KMS-11 (cell line): ENCODE measurements around the gene RPRML.
"Not testable (repeated sequence)": the region's sequence is repeated elsewhere in the genome, so short reads cannot be mapped to it uniquely, and the experiment has no call there.

Experiments
- H2AFZ ChIP-seq: fragments of 200-600 bp; sonication (generic); 2 replicates; pipeline ENCODE4 v1.6.1; 2016; ENCODE audit warnings: antibody characterized with exemption, mixed run types, low read depth
- H3K27ac ChIP-seq: fragments of 200-600 bp; sonication (generic); 2 replicates; pipeline ENCODE4 v1.6.1; 2016; ENCODE audit warnings: mild to moderate bottlenecking, mixed run types
- H3K27me3 ChIP-seq: fragments of 200-600 bp; sonication (generic); 2 replicates; pipeline ENCODE4 v1.6.1; 2017; ENCODE audit warnings: mild to moderate bottlenecking, low read depth, mixed run types, moderate library complexity; ENCODE audit not compliant: insufficient read depth
- H3K36me3 ChIP-seq: fragments of 200-600 bp; sonication (generic); 2 replicates; pipeline ENCODE4 v1.6.1; 2017; ENCODE audit warnings: mild to moderate bottlenecking, mixed run types; ENCODE audit not compliant: insufficient read depth
- H3K4me1 ChIP-seq: fragments of 200-600 bp; sonication (generic); 2 replicates; pipeline ENCODE4 v1.6.1; 2016; ENCODE audit warnings: mild to moderate bottlenecking, low read depth, mixed run types; ENCODE audit not compliant: poor library complexity, severe bottlenecking
- H3K4me2 ChIP-seq: fragments of 200-600 bp; sonication (generic); 2 replicates; pipeline ENCODE4 v1.7.0; 2016; ENCODE audit warnings: mild to moderate bottlenecking, mixed run types
- H3K4me3 ChIP-seq: fragments of 200-600 bp; sonication (generic); IDR thresholded peaks from 2 replicates; pipeline ENCODE4 v1.6.1; 2017; ENCODE audit warnings: low read depth, low read length, mixed read lengths; ENCODE audit not compliant: insufficient read depth
- H3K79me2 ChIP-seq: fragments of 200-600 bp; sonication (generic); 2 replicates; pipeline ENCODE4 v1.6.1; 2016; ENCODE audit warnings: low read depth, mixed run types; ENCODE audit not compliant: insufficient read depth
- H3K9ac ChIP-seq: fragments of 200-600 bp; sonication (generic); 2 replicates; pipeline ENCODE4 v1.6.1; 2016; ENCODE audit warnings: mild to moderate bottlenecking, mixed run types
- H4K20me1 ChIP-seq: fragments of 200-600 bp; sonication (generic); 2 replicates; pipeline ENCODE4 v1.6.1; 2016; ENCODE audit warnings: mild to moderate bottlenecking, mixed run types; ENCODE audit not compliant: insufficient read depth
- TF ChIP-seq, protein P1 (sequence below): fragments of 200-600 bp; sonication (generic); conservative IDR thresholded peaks from 2 replicates; pipeline ENCODE4 v1.6.1; 2017; ENCODE audit warnings: low read depth, mild to moderate bottlenecking, antibody characterized with exemption, low read length, moderate library complexity, mixed read lengths

Gene RPRML

DNA sequence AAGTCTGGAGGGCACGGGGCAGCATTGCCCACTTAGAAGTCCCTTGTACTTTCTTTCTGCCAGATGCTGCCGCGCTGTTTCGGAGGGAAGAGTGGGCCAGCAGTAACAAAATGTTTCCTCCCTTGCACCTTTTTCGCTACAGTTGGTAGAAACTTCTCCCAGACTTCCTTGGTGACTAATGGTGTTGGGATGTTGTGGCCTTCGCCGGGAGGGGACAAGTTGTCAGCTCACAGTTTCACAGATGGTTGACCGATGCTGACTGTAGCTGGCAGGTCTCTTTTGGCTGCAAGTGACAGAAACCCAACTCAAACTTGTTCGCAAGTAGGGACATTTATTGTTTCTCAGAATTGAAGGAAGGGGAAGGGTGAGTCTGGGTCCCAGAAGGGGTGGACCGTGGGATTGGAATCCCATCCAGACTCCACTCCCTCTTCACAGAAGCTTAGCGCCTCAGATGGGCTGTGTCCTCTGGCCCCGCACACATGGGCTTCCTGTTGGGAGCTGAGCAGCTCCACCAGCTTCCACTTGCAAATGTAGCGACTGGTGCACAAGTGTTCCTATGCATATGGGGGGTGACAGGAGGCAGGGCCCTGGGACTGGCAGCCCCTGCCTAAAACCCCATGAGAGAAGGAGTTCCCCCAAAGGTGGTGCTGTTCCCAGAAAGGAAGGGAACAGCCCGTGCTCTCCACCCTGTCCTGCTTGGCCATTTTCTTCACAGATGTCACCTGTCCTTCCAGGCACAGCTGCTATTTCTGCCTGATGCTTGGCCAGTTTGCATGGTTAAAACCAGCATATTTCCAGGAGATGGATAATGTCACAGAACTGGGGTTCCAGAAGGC is 30.9 kb upstream of the RPRML start:
- Histone ChIP-seq H3K27me3 (no peaks in the 10 kb centered on the region), H4K20me1 (no peaks in the 10 kb centered on the region)

DNA sequence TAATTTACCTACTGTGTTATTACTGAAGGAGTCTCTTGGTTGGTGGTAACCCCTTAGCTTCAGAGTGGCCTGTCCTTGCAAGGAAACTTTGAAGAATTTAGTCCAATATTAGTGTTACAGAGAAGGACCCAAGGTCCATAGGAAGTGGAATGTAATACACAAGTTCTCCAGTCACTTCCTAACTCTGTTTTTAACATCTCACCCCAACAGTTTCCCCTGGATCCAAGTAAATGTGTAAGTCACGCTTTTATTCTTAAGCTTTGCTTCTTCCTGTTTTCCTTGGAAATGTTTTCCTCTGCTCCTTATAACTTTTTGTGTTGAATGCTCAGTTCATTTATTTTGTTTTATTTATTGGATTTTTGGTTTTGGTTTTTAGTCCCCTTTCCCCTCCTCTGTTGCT is 25.9 kb upstream of the RPRML start:
- no peak overlapping the region for H3K9ac ChIP-seq
- H3K4me1 ChIP-seq: peaks cover 9% of the 10 kb centered on the region
- H2AFZ ChIP-seq: no peak overlapping the region
- no peaks in the 10 kb centered on the region for H3K36me3 ChIP-seq
- H4K20me1 ChIP-seq: no peaks in the 10 kb centered on the region
- H3K27me3 ChIP-seq: no peaks in the 10 kb centered on the region
- no peak overlapping the region for H3K4me3 ChIP-seq
- no peak overlapping the region for H3K27ac ChIP-seq
- H3K4me2 ChIP-seq: no peak overlapping the region
- TF ChIP-seq, protein P1, sequence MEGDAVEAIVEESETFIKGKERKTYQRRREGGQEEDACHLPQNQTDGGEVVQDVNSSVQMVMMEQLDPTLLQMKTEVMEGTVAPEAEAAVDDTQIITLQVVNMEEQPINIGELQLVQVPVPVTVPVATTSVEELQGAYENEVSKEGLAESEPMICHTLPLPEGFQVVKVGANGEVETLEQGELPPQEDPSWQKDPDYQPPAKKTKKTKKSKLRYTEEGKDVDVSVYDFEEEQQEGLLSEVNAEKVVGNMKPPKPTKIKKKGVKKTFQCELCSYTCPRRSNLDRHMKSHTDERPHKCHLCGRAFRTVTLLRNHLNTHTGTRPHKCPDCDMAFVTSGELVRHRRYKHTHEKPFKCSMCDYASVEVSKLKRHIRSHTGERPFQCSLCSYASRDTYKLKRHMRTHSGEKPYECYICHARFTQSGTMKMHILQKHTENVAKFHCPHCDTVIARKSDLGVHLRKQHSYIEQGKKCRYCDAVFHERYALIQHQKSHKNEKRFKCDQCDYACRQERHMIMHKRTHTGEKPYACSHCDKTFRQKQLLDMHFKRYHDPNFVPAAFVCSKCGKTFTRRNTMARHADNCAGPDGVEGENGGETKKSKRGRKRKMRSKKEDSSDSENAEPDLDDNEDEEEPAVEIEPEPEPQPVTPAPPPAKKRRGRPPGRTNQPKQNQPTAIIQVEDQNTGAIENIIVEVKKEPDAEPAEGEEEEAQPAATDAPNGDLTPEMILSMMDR: no peak
- no peaks in the 10 kb centered on the region for H3K79me2 ChIP-seq

More for the DNA sequence above, 30.9 kb upstream of the RPRML start:
- Histone ChIP-seq H3K4me2 (no peak overlapping the region), H3K4me3 (no peak overlapping the region), H2AFZ (no peak overlapping the region), H3K79me2 (no peaks in the 10 kb centered on the region), H3K9ac (no peak overlapping the region), H3K36me3 (no peaks in the 10 kb centered on the region), H3K4me1 (no peaks in the 10 kb centered on the region), H3K27ac (no peak overlapping the region)
- TF ChIP-seq, protein P1: no peak

DNA sequence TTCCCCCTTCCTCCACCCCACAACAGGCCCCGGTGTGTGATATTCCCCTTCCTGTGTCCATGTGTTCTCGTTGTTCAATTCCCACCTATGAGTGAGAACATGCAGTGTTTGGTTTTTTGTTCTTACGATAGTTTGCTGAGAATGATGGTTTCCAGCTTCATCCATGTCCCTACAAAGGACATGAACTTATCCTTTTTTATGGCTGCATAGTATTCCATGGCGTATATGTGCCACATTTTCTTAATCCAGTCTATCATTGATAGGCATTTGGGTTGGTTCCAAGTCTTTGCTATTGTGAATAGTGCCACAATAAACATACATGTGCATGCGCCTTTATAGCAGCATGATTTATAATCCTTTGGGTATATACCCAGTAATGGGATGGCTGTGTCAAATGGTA is 24.8 kb upstream of the RPRML start:
- not testable (repeated sequence) for H3K79me2 ChIP-seq, H4K20me1 ChIP-seq

DNA sequence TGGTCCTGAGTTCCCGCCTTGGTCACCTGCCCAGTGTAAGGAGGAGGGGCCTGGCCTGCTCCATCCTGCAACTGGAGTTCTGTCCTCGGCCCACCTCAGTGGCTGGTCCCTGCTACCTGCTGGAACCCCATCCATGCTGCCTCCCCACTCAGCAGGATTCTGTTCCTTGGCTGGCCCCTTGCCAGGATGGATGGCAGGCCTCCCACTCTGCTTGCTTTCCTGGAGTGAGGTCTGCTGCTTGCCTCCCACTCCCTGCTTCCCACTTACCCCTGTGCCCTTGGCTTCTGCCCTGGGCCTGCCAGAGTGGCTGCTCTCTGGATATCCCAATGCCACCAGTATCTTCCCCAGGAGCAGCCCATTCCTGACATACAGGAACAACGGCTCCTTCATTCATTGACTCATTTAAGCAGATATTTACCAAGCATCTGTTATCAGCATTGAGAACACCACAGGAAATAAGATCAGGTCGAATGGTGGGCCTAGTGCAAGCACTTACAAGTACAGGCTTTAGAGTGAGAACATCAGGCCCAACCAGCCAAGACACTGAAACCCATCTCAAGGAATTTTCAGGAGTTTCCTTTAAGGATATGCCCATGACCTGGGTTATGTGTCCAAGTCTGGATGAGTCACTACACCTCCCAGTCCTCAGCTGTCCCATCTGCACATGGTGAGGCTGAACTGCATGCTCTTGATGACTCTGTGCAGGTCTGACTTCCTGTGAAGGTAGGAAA is 17.0 kb upstream of the RPRML start:
- H4K20me1 ChIP-seq: no peaks in the 10 kb centered on the region
- H3K79me2 ChIP-seq: no peaks in the 10 kb centered on the region
- no peak overlapping the region for H3K4me3 ChIP-seq
- peaks cover 1% of the 10 kb centered on the region for H3K4me1 ChIP-seq
- no peak overlapping the region for H3K9ac ChIP-seq
- H3K27me3 ChIP-seq: no peaks in the 10 kb centered on the region
- H3K4me2 ChIP-seq: no peak overlapping the region
- no peaks in the 10 kb centered on the region for H3K36me3 ChIP-seq
- TF ChIP-seq, protein P1: no peak
- H3K27ac ChIP-seq: no peak overlapping the region
- no peak overlapping the region for H2AFZ ChIP-seq

More for the DNA sequence above, 24.8 kb upstream of the RPRML start:
- H3K4me1 ChIP-seq, H3K36me3 ChIP-seq, H3K27ac ChIP-seq, H3K4me3 ChIP-seq, H3K27me3 ChIP-seq, H2AFZ ChIP-seq, H3K4me2 ChIP-seq, H3K9ac ChIP-seq: not testable (repeated sequence)

DNA sequence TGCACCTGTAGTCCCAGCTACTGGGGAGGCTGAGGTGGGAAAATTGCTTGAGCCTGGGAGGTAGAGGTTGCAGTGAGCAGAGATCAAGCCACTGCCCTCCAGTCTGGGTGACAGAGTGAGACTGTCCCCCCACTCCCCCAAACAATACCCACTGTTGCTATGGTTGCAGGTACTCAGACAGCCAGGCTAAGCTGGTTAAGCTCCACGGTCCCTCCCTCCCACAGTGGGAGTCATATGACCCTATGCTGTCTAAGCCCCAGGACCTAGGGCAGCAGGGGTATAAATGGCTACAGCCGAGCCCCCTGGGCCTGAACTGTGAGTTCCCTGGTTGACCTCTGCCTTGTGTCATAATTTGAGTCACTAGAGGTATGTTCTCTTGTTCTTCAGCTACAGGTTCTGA is 15.9 kb upstream of the RPRML start:
- Histone ChIP-seq H3K4me2 (no peak overlapping the region), H3K27me3 (no peaks in the 10 kb centered on the region), H3K27ac (no peak overlapping the region), H3K9ac (no peak overlapping the region), H3K4me3 (no peak overlapping the region), H2AFZ (no peak overlapping the region), H3K4me1 (no peaks in the 10 kb centered on the region), H4K20me1 (no peaks in the 10 kb centered on the region), H3K36me3 (no peaks in the 10 kb centered on the region), H3K79me2 (no peaks in the 10 kb centered on the region)
- TF ChIP-seq, protein P1: no peak
